ENCODE results near the gene IL34. TPM values are rescaled to one million over a fixed set of nuclear protein-coding genes. Genes with fewer than 3 reads are reported as not detected.
A peak's percentile ranks its signal among the peaks of the same experiment; 100 is the strongest.

The IL34 gene
- 10 to 100 TPM in 1 of 2 donors, 1 to 10 TPM in 1; 9.8 to 13.4 TPM for total RNA-seq
- polyA plus RNA-seq (ENCODE audit: insufficient read length in 2 of 2), result 1 to 10 TPM; 4.0 to 5.5 TPM
- long read RNA-seq, donor 1, partial matches to known transcripts, result 188 of 196 reads
- long read RNA-seq, donor 1, other reads (novel, unspliced or antisense), result 6 of 196 reads
- long read RNA-seq, donor 2, partial matches to known transcripts, result 0 of 1 reads
- long read RNA-seq, donor 2, other reads (novel, unspliced or antisense), result 0 of 1 reads
- long read RNA-seq, donor 3, partial matches to known transcripts, result 0 of 1 reads
- long read RNA-seq, donor 3, other reads (novel, unspliced or antisense), result 0 of 1 reads
- long read RNA-seq, donor 4, partial matches to known transcripts, result 0 of 1 reads
- long read RNA-seq, donor 4, other reads (novel, unspliced or antisense), result 0 of 1 reads

- H3K27ac ChIP-seq (ENCODE audit: low read depth, low read length), result peak within 1 kb of the TSS; percentile 12
- no peaks in the 10 kb centered on the region for H3K27me3 ChIP-seq (ENCODE audit: control insufficient read depth, insufficient read depth, low read length)
- peaks cover 27% of the 10 kb centered on the region for H3K4me1 ChIP-seq (ENCODE audit: control insufficient read depth, insufficient read depth, low read length)
- no peaks in the 10 kb centered on the region for H3K36me3 ChIP-seq (ENCODE audit: control insufficient read depth, insufficient read depth, low read length)
- H3K9me3 ChIP-seq (ENCODE audit: control insufficient read depth, insufficient read depth, low read length), result no peaks in the 10 kb centered on the region
- 26% methylated on average over 39 of the region's 39 CpGs for WGBS (ENCODE audit: insufficient coverage)
- DNase-seq (ENCODE audit: low read depth in 4 of 6, low spot score in 6 of 6), result peak in 2 of 6 donors; percentile 78 to 85
- H3K4me3 ChIP-seq (ENCODE audit: low read depth, low read length), result no peak within 1 kb of the TSS
These were observed at the start of gene IL34 for GRCh38 chr16:70646260-70647241. Gene IL34, plus strand, starts transcription at chr16:70646559. Its CDS starts 389 bp downstream, at chr16:70646948.

- H3K36me3 ChIP-seq (ENCODE audit: control insufficient read depth, insufficient read depth, low read length), result no peaks in the 10 kb centered on the region
- no peak overlapping the region for H3K27ac ChIP-seq (ENCODE audit: low read depth, low read length)
- no peaks in the 10 kb centered on the region for H3K27me3 ChIP-seq (ENCODE audit: control insufficient read depth, insufficient read depth, low read length)
- no peak overlapping the region for H3K4me3 ChIP-seq (ENCODE audit: low read depth, low read length)
- H3K9me3 ChIP-seq (ENCODE audit: control insufficient read depth, insufficient read depth, low read length), result no peaks in the 10 kb centered on the region
- no peak for DNase-seq (ENCODE audit: low read depth in 4 of 6, low spot score in 6 of 6)
- 94% methylated on average over 2 of the region's 4 CpGs for WGBS (ENCODE audit: insufficient coverage)
- no peaks in the 10 kb centered on the region for H3K4me1 ChIP-seq (ENCODE audit: control insufficient read depth, insufficient read depth, low read length)
These were observed 49.1 kb upstream of the IL34 start for GRCh38 chr16:70597135-70597835.

- 58% methylated on average over 3 of the region's 6 CpGs for whole genome bisulfite sequencing (ENCODE audit: insufficient coverage)
- no peak overlapping the region for H3K4me3 ChIP-seq (ENCODE audit: low read depth, low read length)
- no peak overlapping the region for H3K27ac ChIP-seq (ENCODE audit: low read depth, low read length)
- no peak for DNase-seq (ENCODE audit: low read depth in 4 of 6, low spot score in 6 of 6)
- H3K27me3 ChIP-seq (ENCODE audit: control insufficient read depth, insufficient read depth, low read length), result no peaks in the 10 kb centered on the region
- H3K9me3 ChIP-seq (ENCODE audit: control insufficient read depth, insufficient read depth, low read length), result no peaks in the 10 kb centered on the region
- no peaks in the 10 kb centered on the region for H3K36me3 ChIP-seq (ENCODE audit: control insufficient read depth, insufficient read depth, low read length)
- H3K4me1 ChIP-seq (ENCODE audit: control insufficient read depth, insufficient read depth, low read length), result no peaks in the 10 kb centered on the region
These were observed 47.3 kb upstream of the IL34 start for GRCh38 chr16:70598937-70599503.

GRCh38 chr16:70600730-70601129 lies 45.6 kb upstream of the IL34 start:
- no peak for DNase-seq (ENCODE audit: low read depth in 4 of 6, low spot score in 6 of 6)
- 76% methylated on average over 3 of the region's 3 CpGs for WGBS (ENCODE audit: insufficient coverage)
- Histone ChIP-seq H3K9me3 (ENCODE audit: control insufficient read depth, insufficient read depth, low read length) (no peaks in the 10 kb centered on the region), H3K36me3 (ENCODE audit: control insufficient read depth, insufficient read depth, low read length) (no peaks in the 10 kb centered on the region), H3K27ac (ENCODE audit: low read depth, low read length) (no peak overlapping the region), H3K4me1 (ENCODE audit: control insufficient read depth, insufficient read depth, low read length) (no peaks in the 10 kb centered on the region), H3K4me3 (ENCODE audit: low read depth, low read length) (no peak overlapping the region), H3K27me3 (ENCODE audit: control insufficient read depth, insufficient read depth, low read length) (no peaks in the 10 kb centered on the region)

GRCh38 chr16:70601576-70602575 lies 44.5 kb upstream of the IL34 start:
- WGBS (ENCODE audit: insufficient coverage), result 81% methylated on average over 5 of the region's 8 CpGs
- Histone ChIP-seq H3K4me3 (ENCODE audit: low read depth, low read length) (no peak overlapping the region), H3K4me1 (ENCODE audit: control insufficient read depth, insufficient read depth, low read length) (no peaks in the 10 kb centered on the region), H3K9me3 (ENCODE audit: control insufficient read depth, insufficient read depth, low read length) (no peaks in the 10 kb centered on the region), H3K27ac (ENCODE audit: low read depth, low read length) (no peak overlapping the region), H3K36me3 (ENCODE audit: control insufficient read depth, insufficient read depth, low read length) (no peaks in the 10 kb centered on the region), H3K27me3 (ENCODE audit: control insufficient read depth, insufficient read depth, low read length) (no peaks in the 10 kb centered on the region)
- DNase-seq (ENCODE audit: low read depth in 4 of 6, low spot score in 6 of 6), result no peak

- Histone ChIP-seq H3K27me3 (ENCODE audit: control insufficient read depth, insufficient read depth, low read length) (no peaks in the 10 kb centered on the region), H3K36me3 (ENCODE audit: control insufficient read depth, insufficient read depth, low read length) (no peaks in the 10 kb centered on the region), H3K4me1 (ENCODE audit: control insufficient read depth, insufficient read depth, low read length) (no peaks in the 10 kb centered on the region), H3K9me3 (ENCODE audit: control insufficient read depth, insufficient read depth, low read length) (no peaks in the 10 kb centered on the region), H3K27ac (ENCODE audit: low read depth, low read length) (no peak overlapping the region), H3K4me3 (ENCODE audit: low read depth, low read length) (no peak overlapping the region)
- 64% methylated on average over 8 of the region's 8 CpGs for WGBS (ENCODE audit: insufficient coverage)
- DNase-seq (ENCODE audit: low read depth in 4 of 6, low spot score in 6 of 6), result no peak
These were observed 43.5 kb upstream of the IL34 start for GRCh38 chr16:70602831-70603230.

GRCh38 chr16:70604407-70605282 lies 41.7 kb upstream of the IL34 start:
- H3K9me3 ChIP-seq (ENCODE audit: control insufficient read depth, insufficient read depth, low read length), result no peaks in the 10 kb centered on the region
- H3K4me1 ChIP-seq (ENCODE audit: control insufficient read depth, insufficient read depth, low read length), result no peaks in the 10 kb centered on the region
- no peak for DNase-seq (ENCODE audit: low read depth in 4 of 6, low spot score in 6 of 6)
- H3K27me3 ChIP-seq (ENCODE audit: control insufficient read depth, insufficient read depth, low read length), result no peaks in the 10 kb centered on the region
- no peaks in the 10 kb centered on the region for H3K36me3 ChIP-seq (ENCODE audit: control insufficient read depth, insufficient read depth, low read length)
- no peak overlapping the region for H3K4me3 ChIP-seq (ENCODE audit: low read depth, low read length)
- no peak overlapping the region for H3K27ac ChIP-seq (ENCODE audit: low read depth, low read length)
- 73% methylated on average over 6 of the region's 8 CpGs for WGBS (ENCODE audit: insufficient coverage)

GRCh38 chr16:70605283-70605657 lies 41.1 kb upstream of the IL34 start:
- 73% methylated on average over 1 of the region's 1 CpG for WGBS (ENCODE audit: insufficient coverage)
- no peak overlapping the region for H3K4me3 ChIP-seq (ENCODE audit: low read depth, low read length)
- no peaks in the 10 kb centered on the region for H3K27me3 ChIP-seq (ENCODE audit: control insufficient read depth, insufficient read depth, low read length)
- no peaks in the 10 kb centered on the region for H3K36me3 ChIP-seq (ENCODE audit: control insufficient read depth, insufficient read depth, low read length)
- H3K9me3 ChIP-seq (ENCODE audit: control insufficient read depth, insufficient read depth, low read length), result no peaks in the 10 kb centered on the region
- peaks cover 2% of the 10 kb centered on the region for H3K4me1 ChIP-seq (ENCODE audit: control insufficient read depth, insufficient read depth, low read length)
- no peak for DNase-seq (ENCODE audit: low read depth in 4 of 6, low spot score in 6 of 6)
- H3K27ac ChIP-seq (ENCODE audit: low read depth, low read length), result no peak overlapping the region

All from spinal cord (tissue), 10 donors.